Skeletal muscle cell (primary cell): ENCODE data around the gene MKRN2.
A peak's percentile ranks its signal among the peaks of the same experiment; 100 is the strongest.

Experiments
- DNase-seq: peaks from one replicate; pipeline ENCODE4 v3.0.0-alpha.2; 2010; ENCODE audit warnings: low read depth
- H3K4me3 ChIP-seq: 2 replicates; pipeline ENCODE4 v1.5.1; 2011; ENCODE audit warnings: low read depth, mild to moderate bottlenecking, control low read depth, low read length, moderate library complexity

Gene MKRN2

DNA sequence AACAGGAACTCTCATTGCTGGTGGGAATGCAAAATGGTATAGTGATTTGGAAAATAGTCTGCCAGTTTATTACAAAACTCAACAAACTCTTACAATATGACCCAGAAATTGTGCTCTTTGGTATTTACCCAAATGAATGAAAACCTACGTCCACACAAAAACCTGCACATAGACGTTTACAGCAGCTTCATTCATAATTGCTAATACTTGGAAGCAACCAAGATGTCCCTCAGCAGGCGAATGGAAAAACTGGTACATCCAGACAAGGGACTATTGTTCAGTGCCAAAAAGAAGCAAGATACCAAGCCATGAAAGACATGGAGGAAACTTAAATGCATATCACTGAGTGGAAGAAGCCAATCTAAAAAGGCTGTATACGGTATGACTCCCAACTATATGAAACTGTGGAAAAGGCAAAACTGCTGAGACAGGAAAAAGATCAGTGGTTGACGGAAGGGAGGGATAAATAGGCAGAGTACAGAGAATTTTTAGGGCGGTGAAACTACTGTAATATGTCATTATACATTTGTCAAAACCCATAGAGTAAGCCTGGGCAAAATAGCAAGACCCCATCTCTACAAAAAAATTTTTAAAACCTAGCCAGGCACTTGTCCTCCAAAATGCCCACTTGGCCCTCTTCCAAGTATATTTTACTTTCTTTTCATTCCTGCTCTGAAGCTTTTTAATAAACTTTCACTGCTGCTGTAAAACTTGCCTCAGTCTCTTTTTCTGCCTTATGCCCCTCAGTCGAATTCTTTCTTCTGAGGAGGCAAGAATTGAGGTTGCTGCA, 6.7 kb upstream of the MKRN2 start:
- H3K4me3 ChIP-seq: no peak overlapping the region
- no peak for DNase-seq

DNA sequence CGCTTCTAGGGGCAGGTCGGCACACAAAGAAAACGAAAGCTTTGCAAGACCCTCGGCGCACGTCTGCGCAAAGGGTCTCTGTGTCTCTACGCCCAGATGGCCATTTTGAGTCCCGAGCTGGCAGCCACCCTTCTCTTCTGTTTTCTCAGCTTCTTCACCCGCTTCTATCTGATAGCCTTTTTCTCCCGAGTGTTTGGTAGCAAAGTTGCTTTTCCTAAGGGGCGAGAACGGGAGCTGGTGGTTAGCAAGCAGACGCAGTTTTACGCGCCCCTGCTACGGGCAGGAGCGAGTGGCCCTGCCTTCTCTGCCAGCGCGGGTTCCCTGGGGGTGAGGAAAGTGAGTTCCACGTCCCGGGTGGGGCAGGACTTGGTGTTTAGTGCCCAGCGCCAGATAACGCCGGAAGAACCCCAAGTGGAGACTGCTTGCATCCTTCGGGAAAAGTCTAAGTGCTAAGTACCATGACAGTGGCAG, 2.9 kb upstream of the MKRN2 start:
- DNase-seq: no peak
- peak overlapping the region; percentile 47 for H3K4me3 ChIP-seq

DNA sequence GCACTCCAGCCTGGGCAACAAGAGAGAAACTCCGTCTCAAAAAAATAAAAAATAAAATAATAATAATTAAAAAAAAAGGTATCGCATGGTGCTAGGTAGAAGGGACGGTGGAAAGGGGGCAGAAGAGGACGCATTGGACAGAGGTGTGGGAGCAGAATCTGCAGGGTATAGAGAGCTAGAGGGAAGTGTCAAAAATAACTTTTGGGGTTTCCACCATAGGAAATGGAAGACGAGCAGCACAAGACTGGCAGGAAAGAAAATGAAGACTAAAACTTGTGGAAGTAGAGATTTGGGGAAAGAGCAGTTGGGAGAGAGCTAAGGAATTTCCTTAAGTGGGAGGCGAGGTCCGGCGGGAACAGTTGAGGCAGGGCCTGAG, 585 bp upstream of the MKRN2 start:
- H3K4me3 ChIP-seq: peak overlapping the region; percentile 87

DNA sequence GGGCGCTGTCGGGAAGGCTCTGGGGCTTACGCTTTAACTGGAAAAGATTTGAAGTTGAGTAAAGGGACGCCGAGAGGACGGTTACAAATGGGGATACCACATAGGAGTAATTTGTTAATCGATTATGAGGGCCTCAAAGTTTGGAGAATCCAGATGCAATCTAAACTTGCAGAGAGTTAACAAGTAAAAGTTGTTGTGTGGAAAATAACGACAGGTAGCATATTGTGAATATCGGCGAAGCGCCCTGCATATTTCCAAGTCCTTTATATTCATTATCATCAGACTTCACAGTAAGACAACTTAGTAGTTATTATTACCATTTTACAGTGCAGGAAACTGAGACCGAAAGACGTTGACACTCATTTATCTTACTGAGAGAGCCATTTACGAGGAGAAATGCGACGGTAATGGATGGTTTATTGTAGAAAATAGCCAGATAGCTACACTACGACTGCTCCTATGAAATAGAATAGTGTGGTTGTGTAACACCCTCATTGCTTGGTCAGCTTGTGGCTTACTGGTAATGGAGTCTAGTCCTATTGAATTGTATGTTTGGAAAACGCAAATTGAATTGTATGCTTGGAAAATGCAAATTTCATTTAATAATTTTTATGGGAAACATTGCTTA, 700 bp downstream of the MKRN2 start:
- no peak for DNase-seq
- peak overlapping the region; percentile 87 for H3K4me3 ChIP-seq

More for the DNA sequence above, 585 bp upstream of the MKRN2 start:
- no peak for DNase-seq

DNA sequence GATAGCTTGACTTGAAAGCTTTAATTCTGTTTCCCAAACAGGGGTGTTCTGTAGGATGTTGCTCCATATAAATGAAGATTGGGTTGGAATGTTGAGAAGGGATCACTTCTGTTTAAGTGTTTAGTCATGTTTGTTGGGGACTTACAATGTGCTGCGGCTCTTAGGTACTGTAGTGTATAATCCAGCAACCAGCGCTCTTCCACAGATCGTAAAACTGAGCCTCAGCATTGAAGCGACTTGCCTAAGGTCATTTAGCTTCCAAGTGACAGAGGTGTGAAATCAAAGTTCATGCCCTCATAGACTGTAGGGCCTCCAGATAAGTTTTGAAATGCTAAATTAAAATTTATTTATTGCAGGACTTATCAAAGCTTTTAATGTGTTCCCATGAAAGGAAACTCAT, 1.8 kb downstream of the MKRN2 start:
- DNase-seq: no peak
- peak overlapping the region; percentile 87 for H3K4me3 ChIP-seq

GRCh38 chr3:12559520-12559919, 2.6 kb downstream of the MKRN2 start:
- DNase-seq: no peak
- H3K4me3 ChIP-seq: no peak overlapping the region

GRCh38 chr3:12560505-12561190, 3.8 kb downstream of the MKRN2 start:
- no peak overlapping the region for H3K4me3 ChIP-seq
- no peak for DNase-seq

DNA sequence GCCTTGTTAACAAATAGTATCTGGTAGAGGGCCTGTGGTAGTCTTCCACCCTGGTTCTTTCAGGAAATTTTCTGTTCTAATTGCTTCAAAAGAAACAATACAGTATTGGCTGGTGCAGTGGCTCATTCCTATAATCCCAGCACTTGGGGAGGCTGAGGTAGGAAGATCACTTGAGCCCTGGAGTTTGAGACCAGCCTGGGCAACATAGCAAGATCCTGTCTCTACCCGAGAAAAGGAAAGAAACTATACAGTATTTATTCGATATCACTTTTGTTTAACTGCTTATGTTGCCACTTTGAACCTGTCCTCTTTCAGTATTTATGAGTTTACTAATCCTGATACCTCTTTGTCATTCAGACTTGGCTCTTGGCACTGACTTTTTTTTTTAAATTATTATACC, 4.5 kb downstream of the MKRN2 start:
- H3K4me3 ChIP-seq: no peak overlapping the region
- DNase-seq: no peak

DNA sequence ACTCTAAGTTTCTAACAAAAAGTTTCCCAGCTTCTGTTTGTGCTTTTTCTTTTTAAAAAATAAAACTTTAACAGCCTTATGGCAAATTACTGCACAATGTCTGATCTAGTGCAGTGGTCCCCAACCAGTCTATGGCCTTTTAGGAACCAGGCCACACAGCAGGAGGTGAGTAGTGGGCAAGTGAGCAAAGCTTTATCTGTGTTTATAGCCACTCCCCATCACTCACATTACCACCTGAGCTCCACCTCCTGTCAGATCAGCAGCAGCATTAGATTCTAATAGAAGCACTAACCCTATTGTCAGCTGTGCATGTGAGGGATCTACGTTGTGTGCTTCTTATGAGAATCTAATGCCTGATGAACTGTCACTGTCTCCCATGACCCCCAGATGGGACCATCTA, 5.6 kb downstream of the MKRN2 start:
- H3K4me3 ChIP-seq: no peak overlapping the region
- DNase-seq: no peak

DNA sequence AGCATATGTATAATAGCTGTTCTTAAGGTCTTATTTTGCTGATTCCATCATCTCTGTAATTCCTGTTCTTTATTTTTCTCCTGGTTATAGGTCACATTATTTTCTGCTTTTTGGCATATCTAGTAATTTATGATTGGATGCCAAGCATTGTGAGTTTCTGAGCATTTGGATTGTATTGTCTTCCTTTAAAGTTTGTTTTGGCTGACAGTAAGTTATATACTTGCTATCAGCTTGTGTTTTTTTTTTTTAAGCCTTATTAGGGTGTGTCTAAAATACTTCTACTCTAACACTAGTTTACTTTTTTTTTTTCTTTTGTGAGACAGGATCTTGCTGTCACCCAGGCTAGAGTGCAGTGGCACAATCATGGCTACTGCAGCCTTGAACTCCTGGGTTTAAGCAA, 10.1 kb downstream of the MKRN2 start:
- no peak for DNase-seq
- no peak overlapping the region for H3K4me3 ChIP-seq

DNA sequence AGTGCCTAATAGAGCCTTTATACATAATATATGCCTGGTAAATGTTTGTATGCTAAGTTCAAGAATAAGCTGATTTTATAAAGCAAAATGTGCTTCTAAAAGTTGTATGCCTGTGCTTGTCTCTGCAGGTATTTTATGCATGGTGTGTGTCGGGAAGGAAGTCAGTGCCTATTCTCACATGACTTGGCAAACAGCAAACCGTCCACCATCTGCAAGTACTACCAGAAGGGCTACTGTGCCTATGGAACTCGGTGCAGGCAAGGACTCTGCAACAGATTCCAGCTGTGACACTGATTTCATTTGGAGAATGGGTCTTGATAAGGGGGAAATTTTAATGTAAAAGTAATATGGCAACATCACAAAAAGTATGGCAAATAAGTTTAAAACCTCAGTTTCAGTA, 11.9 kb downstream of the MKRN2 start:
- DNase-seq: no peak
- H3K4me3 ChIP-seq: no peak overlapping the region

DNA sequence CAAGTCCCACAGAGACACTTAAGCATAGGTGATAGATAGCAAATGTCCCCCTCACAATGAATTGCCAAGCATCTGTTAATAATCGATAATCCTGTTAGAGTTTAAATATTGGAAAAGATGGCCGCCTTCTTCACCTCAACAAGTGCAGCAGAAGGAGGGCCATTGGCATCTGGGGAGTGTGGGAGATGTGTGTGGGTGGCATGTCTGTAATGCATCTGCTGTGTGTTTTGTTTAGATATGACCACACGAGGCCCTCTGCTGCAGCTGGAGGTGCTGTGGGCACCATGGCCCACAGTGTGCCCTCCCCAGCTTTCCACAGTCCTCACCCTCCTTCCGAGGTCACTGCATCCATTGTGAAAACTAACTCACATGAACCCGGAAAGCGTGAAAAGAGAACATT, 12.9 kb downstream of the MKRN2 start:
- H3K4me3 ChIP-seq: no peak overlapping the region
- no peak for DNase-seq

- DNase-seq: no peak
- no peak overlapping the region for H3K4me3 ChIP-seq
Measured at GRCh38 chr3:12571986-12572385, 15.1 kb downstream of the MKRN2 start.

GRCh38 chr3:12574131-12574530, 17.2 kb downstream of the MKRN2 start:
- no peak overlapping the region for H3K4me3 ChIP-seq
- DNase-seq: no peak

GRCh38 chr3:12574661-12575060, 17.8 kb downstream of the MKRN2 start:
- no peak overlapping the region for H3K4me3 ChIP-seq
- no peak for DNase-seq

GRCh38 chr3:12577379-12577778, 20.5 kb downstream of the MKRN2 start:
- no peak for DNase-seq
- H3K4me3 ChIP-seq: no peak overlapping the region

- no peak for DNase-seq
- H3K4me3 ChIP-seq: no peak overlapping the region
Measured at GRCh38 chr3:12578742-12579141, 21.9 kb downstream of the MKRN2 start.

DNA sequence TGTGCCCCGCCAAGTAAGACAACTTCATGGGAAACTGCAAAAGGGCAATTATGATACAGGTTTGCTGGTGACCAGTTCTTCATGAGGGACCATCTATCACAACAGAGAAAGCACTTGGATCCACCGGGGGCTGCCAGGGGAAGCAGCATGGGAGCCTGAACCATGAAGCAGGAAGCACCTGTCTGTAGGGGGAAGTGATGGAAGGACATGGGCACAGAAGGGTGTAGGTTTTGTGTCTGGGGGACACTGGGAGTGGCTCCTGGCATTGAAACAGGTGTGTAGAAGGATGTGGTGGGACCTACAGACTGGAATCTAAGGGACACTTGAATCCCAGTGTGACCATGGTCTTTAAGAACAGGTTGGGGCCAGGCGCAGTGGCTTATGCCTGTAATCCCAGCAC, 22.6 kb downstream of the MKRN2 start:
- H3K4me3 ChIP-seq: no peak overlapping the region
- DNase-seq: no peak

DNA sequence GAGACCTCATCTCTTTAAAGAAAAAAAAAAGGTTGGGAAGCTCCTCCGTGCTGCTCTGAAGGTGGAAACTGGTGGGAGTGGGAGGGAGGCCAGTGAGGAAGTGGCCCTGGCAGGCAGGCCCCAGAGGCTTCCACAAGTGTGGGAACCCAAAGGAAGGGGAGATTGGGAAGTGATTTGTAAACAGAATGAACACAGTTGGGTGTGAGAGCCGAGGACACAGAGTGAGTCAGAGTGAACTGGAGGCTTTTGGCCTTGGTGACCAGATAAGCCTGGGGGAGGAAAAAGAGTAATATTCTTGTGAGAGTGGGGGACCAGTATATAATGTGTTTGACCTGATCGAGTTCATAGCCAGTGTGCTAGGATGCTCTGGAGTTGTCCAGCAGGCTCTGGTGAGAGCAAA, 23.0 kb downstream of the MKRN2 start:
- H3K4me3 ChIP-seq: no peak overlapping the region
- no peak for DNase-seq

DNA sequence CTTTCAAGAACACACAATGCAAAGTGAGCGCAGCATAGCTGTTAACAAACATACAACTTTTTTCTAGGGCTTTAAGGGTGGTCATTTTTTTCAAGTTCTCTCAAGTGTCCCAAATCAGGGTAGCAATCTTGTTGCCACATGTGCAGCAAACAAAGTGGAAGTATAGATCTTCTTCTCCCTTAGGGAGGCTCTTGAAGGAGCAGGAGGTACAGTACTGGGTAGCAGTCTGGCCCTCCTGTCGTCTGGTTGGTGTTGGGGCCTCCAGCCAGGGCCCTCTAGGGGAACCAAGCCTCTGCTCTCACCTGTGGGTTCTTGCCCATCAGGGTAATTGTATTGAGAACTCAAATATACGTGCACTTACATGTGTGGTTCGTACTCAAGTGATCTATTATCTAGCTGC, 25.8 kb downstream of the MKRN2 start:
- no peak overlapping the region for H3K4me3 ChIP-seq
- no peak for DNase-seq

GRCh38 chr3:12583280-12583679, 26.4 kb downstream of the MKRN2 start:
- DNase-seq: no peak
- no peak overlapping the region for H3K4me3 ChIP-seq
